KOPT-K1 (cell line): ENCODE measurements around the gene DDX50.
"Not testable (repeated sequence)": the region's sequence is repeated elsewhere in the genome, so short reads cannot be mapped to it uniquely, and the experiment has no call there.

ENCODE experiments used
- H3K27ac ChIP-seq: fragments of 200-600 bp; sonication (generic); 2 replicates; pipeline ENCODE4 v1.5.1; 2016; ENCODE audit warnings: antibody characterized with exemption, mild to moderate bottlenecking, low read depth, low read length; ENCODE audit not compliant: poor library complexity, severe bottlenecking
- H3K36me3 ChIP-seq: fragments of 200-600 bp; sonication (generic); 2 replicates; pipeline ENCODE4 v1.5.1; 2017; ENCODE audit warnings: antibody characterized with exemption, mild to moderate bottlenecking, low read length, moderate library complexity; ENCODE audit not compliant: insufficient read depth
- H3K9me3 ChIP-seq: fragments of 200-600 bp; sonication (generic); 2 replicates; pipeline ENCODE4 v1.5.1; 2017; ENCODE audit warnings: antibody characterized with exemption, low read length, mild to moderate bottlenecking; ENCODE audit not compliant: insufficient read depth, poor library complexity, severe bottlenecking

The DDX50 gene

GRCh38 chr10:68950598-68950997 lies 49.5 kb downstream of the DDX50 start:
- Histone ChIP-seq H3K27ac (no peak overlapping the region), H3K9me3 (no peaks in the 10 kb centered on the region), H3K36me3 (peaks cover 75% of the 10 kb centered on the region)

GRCh38 chr10:68954904-68955303 lies 53.8 kb downstream of the DDX50 start:
- H3K9me3 ChIP-seq = no peaks in the 10 kb centered on the region
- H3K27ac ChIP-seq = peak overlapping the region; percentile 76
- peaks cover 52% of the 10 kb centered on the region for H3K36me3 ChIP-seq

- peak overlapping the region; percentile 76 for H3K27ac ChIP-seq
- peaks cover 52% of the 10 kb centered on the region for H3K36me3 ChIP-seq
- no peaks in the 10 kb centered on the region for H3K9me3 ChIP-seq
Observed at GRCh38 chr10:68955355-68955831, 54.3 kb downstream of the DDX50 start.

- Histone ChIP-seq H3K27ac (peak within 1 kb of the TSS; percentile 76), H3K9me3 (no peaks in the 10 kb centered on the region), H3K36me3 (peaks cover 52% of the 10 kb centered on the region)
Observed at GRCh38 chr10:68955832-68956532, 54.9 kb downstream of the DDX50 start, which contains the start of gene DDX21. Gene DDX21 (plus strand): TSS chr10:68956170. CDS start chr10:68956226, 56 bp downstream.

- Histone ChIP-seq H3K36me3 (peaks cover 56% of the 10 kb centered on the region), H3K9me3 (no peaks in the 10 kb centered on the region), H3K27ac (peak overlapping the region; percentile 76)
Observed at GRCh38 chr10:68957284-68957615, 56.1 kb downstream of the DDX50 start.

- Histone ChIP-seq H3K36me3 (peaks cover 56% of the 10 kb centered on the region), H3K9me3 (no peaks in the 10 kb centered on the region), H3K27ac (peak overlapping the region; percentile 76)
Observed at GRCh38 chr10:68957654-68958053, 56.5 kb downstream of the DDX50 start.

- H3K36me3 ChIP-seq = peaks cover 70% of the 10 kb centered on the region
- H3K9me3 ChIP-seq = no peaks in the 10 kb centered on the region
- no peak overlapping the region for H3K27ac ChIP-seq
Observed at GRCh38 chr10:68959695-68960527, 58.8 kb downstream of the DDX50 start.

GRCh38 chr10:68963151-68963550 lies 62.0 kb downstream of the DDX50 start:
- H3K36me3 ChIP-seq = peaks cover 100% of the 10 kb centered on the region
- H3K9me3 ChIP-seq = no peaks in the 10 kb centered on the region
- H3K27ac ChIP-seq = no peak overlapping the region

GRCh38 chr10:68973975-68974374 lies 72.9 kb downstream of the DDX50 start:
- no peaks in the 10 kb centered on the region for H3K9me3 ChIP-seq
- H3K27ac ChIP-seq = no peak overlapping the region
- peaks cover 100% of the 10 kb centered on the region for H3K36me3 ChIP-seq

GRCh38 chr10:68975936-68976473 lies 74.9 kb downstream of the DDX50 start:
- H3K9me3 ChIP-seq, H3K27ac ChIP-seq: not testable (repeated sequence)
- H3K36me3 ChIP-seq = peaks cover 100% of the 10 kb centered on the region

GRCh38 chr10:68979738-68980137 lies 78.6 kb downstream of the DDX50 start:
- peaks cover 100% of the 10 kb centered on the region for H3K36me3 ChIP-seq
- not testable (repeated sequence) for H3K27ac ChIP-seq, H3K9me3 ChIP-seq

- Histone ChIP-seq H3K9me3 (no peaks in the 10 kb centered on the region), H3K27ac (no peak overlapping the region), H3K36me3 (peaks cover 100% of the 10 kb centered on the region)
Observed at GRCh38 chr10:68981074-68981473, 80.0 kb downstream of the DDX50 start.

GRCh38 chr10:68982389-68982788 lies 81.3 kb downstream of the DDX50 start:
- Histone ChIP-seq H3K36me3 (peaks cover 98% of the 10 kb centered on the region), H3K9me3 (no peaks in the 10 kb centered on the region), H3K27ac (no peak overlapping the region)

- H3K36me3 ChIP-seq = peaks cover 48% of the 10 kb centered on the region
- no peaks in the 10 kb centered on the region for H3K9me3 ChIP-seq
- no peak overlapping the region for H3K27ac ChIP-seq
Observed at GRCh38 chr10:68987611-68988010, 86.5 kb downstream of the DDX50 start.

GRCh38 chr10:68988530-68989316 lies 87.6 kb downstream of the DDX50 start, which contains the start of gene KIFBP:
Gene KIFBP (plus strand): TSS chr10:68988803. CDS start chr10:68988833, 30 bp downstream.
- Histone ChIP-seq H3K9me3 (no peaks in the 10 kb centered on the region), H3K36me3 (peaks cover 44% of the 10 kb centered on the region), H3K27ac (peak within 1 kb of the TSS; percentile 61)
